Measurements from ENCODE around the gene ANTXR1.
"Not testable (repeated sequence)": the region's sequence is repeated elsewhere in the genome, so short reads cannot be mapped to it uniquely, and the experiment has no call there.

The ANTXR1 gene

DNA sequence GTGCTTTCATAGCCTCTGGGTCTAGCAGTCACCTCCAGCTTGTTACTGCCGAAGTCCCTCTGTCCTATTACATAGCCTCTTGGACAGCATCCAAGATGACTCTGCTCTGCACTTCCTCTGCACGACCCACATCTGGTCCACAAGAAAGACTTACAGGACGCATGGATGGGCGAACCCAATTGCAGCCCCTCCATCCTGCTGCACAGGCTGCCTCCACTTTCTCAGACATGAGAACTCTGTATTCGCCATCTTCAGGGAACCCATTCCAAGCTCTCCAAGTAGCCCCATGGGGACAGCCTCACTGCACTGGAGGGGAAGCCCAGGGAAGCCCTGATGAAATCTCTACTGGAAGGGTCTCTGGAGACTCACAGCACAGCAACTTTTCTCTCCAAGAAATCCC, 201.9 kb downstream of the ANTXR1 start:
- DNase-seq: peak; percentile 60

GRCh38 chr2:69216535-69217332, 203.8 kb downstream of the ANTXR1 start:
- DNase-seq: no peak

- no peak for DNase-seq
Measured at GRCh38 chr2:69217333-69218080, 204.5 kb downstream of the ANTXR1 start.

GRCh38 chr2:69221512-69221911, 208.5 kb downstream of the ANTXR1 start:
- no peak for DNase-seq

DNA sequence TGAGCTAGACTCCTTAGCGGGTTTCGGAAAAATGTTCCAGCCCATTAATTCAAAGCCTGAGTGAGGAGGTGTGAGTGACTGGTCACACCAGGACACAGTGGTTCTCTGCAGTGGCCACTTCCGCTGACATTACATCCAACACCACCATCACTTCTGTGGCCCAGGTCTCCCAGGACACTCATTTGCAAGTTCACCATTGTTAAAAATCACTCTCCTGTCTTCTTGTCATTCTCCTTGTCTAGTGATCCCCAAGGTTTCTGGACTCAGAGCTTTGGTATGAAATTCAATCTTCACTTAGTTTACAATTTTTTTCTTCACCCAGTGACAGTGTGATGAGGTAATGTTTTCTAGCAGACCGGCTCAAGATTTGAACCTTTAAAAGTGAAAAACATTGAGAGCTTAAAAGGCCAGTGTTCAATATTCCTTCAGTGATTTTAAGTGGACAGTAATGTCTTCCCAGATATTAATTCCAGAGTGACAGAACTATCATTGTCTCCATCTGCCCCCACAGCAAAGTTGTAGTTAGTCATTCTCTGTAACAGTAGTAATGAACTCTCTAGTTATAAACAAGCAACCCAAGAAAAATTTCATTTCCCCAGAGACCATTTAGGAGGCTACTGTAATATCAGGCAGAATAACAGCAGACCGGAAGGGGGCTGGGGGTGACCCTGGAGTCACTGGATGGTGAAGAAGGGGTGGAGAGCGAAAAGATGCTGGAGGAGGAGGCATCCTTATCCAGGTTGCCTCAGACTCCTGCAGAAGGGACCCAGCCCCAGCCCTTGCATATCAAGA, 209.2 kb downstream of the ANTXR1 start:
- DNase-seq: no peak

GRCh38 chr2:69222953-69223658, 210.1 kb downstream of the ANTXR1 start:
- DNase-seq: no peak

DNA sequence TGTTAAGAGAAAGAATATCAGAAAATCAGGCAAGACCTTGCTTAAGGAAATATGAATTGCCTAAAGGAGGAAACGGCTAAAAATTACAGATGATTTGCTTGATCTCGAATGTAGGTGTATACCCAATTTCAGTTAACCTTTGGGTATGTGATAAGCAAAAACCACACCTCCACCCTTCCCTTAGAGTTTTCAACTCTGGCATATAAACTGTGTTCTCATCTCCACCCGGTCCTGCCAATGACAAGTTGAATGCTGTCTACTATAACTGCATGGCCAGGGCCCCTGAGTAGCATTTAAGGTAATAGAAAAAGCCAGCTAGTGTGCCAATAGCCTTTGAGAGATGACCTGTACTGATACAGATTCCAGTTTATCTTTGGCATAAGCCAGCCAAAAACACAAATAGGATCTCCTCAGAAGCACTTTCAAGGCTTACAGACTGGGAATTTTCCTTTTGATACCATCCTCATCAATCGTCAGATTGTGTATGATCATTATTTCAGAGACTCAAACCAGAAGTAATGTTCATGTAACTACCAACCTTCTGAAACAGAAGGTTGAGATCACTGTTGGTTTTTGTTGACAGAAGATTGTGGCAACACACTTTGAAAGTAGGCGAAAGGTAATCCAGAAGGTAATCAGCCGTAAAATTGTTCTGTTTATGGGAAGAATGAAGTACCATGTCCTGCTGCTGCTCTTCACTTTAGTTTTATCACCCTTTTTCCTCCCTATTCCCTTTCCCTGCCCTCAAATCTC, 211.0 kb downstream of the ANTXR1 start:
- no peak for DNase-seq

DNA sequence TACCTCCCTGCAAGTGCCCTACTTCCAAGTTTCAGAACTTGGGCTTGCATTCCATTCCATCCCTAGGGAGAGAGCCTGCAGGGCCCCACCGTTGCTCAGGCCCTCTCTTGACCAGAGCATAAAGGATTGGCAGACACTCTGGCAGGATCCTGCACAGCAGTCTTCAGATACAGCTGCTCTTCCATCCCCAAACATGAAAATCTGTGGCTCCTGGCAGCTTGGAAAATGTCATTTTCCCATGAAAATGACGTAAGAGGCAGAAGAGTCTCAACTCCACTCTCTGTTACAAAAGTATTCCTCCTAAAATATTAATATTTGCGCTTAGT, 211.5 kb downstream of the ANTXR1 start:
- no peak for DNase-seq

GRCh38 chr2:69225933-69226332, 213.0 kb downstream of the ANTXR1 start:
- no peak for DNase-seq

DNA sequence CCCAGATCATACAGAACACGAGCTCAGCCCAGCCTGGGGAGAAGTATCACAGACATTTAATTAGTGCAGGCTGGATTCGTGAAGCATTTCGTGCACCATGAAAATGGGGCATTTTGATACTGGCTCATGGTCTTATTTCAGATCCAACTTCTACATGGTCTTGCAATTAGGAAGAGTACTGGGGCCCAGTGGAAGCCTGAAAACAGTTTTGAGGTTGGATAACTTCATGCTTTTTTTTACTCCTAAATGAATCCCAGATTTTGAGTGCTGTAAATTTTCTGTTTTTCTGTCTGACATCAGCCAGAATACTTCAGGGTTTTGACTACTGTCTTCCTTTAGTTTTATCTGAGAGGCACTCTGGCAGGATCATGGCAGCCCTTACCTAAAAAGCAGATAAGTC, 213.9 kb downstream of the ANTXR1 start:
- no peak for DNase-seq

- DNase-seq: no peak
Measured at GRCh38 chr2:69227716-69228115, 214.7 kb downstream of the ANTXR1 start.

DNA sequence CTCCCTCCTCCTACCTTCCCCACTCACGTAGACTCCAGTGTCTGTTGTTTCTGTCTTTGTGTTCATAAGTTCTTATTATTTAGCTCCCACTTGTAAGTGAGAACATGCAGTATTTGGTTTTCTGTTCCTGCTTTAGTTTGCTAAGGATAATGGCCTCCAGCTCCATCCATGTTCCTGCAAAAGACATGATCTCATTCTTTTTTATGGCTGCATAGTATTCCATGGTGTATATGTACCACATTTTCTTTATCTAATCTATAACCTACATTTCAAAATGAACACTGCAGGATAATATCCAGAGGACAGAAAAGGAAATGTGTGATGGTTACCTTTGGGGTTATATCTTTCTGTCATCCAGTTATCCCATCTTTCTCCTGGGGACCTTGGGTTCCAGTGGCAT, 218.0 kb downstream of the ANTXR1 start:
- not testable (repeated sequence) for DNase-seq

- DNase-seq: peak; percentile 36
Measured at GRCh38 chr2:69231612-69232277, 218.8 kb downstream of the ANTXR1 start.

DNA sequence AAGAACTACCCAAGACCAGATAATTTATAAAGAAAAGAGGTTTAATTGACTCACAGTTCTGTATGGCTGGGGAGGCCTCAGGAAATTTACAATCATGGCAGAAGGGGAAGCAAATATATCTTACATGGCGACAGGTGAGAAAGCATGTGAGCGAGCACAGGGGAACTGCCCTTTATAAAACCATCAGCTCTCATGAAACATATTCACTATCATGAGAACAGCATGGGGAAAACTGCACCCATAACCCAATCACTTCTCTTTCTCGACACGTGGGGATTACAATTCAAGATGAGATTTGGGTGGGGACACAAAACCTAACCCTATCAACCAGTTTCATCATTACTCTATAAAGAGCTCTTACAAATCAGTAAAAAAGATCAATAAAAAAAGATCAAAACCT, 222.9 kb downstream of the ANTXR1 start:
- DNase-seq: not testable (repeated sequence)

- no peak for DNase-seq
Measured at GRCh38 chr2:69237070-69237670, 224.2 kb downstream of the ANTXR1 start.

DNA sequence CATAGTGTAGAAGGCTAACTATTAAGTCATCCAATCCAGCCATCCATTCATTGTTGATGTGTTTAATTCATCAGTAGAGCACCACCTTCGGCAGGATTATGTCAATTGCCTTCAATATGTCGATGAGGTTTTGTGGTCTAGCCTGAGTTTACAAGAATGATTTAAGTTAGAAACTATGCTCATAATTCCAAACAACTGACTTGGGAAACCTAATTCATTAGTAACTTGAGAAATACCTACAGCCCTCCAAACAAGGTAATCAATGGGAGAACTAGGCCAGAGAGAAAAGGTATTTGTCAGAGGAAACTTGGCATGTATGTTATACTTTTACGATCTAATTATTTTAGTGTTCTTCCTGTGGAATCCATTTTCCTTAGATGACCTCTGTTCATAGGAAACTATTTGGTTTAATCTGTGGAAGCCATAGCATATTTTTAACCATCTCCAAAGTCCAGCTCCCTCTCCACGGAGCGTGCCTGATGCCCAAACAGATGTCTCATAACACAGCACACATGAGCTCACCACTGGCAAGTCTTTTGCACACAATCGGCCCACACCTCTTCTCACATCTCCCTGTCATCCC, 225.6 kb downstream of the ANTXR1 start:
- no peak for DNase-seq

DNA sequence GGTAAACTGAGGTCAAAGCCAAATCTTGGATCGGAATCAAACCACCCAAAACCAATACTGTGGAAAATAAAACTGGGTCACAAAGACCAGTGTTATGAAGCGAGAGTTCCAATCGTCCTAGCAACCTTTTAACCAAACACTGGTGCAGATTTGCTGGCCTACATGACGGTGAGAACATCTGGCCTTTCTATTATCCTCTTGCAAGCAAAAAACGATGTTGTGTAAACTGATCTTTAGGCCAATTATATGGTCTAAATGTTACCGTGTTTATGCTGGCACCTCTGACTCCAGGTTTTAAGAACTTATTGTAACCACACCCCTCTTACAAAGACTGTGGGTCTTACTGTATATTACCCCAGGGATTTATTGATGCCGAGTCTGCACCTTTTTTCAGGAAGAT, 228.1 kb downstream of the ANTXR1 start:
- no peak for DNase-seq

DNA sequence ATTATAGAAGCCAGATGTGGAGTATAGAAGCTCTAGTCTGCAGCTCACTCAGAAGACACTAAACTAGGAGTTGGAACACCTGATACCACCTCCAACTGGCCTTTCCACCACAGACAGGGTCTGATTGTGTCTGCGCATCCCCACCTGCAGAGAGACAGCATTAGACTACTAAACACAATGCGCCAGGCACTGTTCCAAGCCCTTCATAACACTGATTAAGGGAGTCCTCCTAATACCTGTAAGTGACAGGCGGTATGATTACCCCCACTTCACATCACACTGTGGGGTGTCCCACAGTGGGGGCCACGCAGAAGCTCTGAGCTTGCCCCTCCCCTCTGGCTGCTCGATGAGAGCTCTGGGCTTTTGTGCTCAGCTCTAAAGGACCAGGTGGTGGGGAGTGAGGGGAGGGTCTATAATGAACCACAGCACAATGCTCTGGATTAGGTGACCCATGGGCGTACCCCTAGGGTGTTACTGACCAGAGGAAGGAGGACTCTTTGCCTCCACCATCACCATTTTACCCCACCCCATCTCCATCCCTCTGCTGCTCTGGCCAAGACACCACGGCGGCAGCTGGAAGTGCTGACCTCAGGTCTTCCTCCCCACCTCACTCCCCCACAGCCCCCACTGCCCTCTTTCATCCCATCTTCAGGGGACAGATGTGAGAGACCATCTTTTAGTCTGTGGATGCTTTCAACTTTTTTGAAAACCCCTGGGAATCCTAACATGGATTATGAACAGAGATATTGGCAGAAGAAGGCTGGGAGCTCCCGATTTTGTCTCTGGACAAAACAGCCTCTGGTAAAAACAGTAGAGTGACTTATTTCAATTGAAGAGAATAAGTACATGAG, 228.9 kb downstream of the ANTXR1 start:
- DNase-seq: no peak

DNA sequence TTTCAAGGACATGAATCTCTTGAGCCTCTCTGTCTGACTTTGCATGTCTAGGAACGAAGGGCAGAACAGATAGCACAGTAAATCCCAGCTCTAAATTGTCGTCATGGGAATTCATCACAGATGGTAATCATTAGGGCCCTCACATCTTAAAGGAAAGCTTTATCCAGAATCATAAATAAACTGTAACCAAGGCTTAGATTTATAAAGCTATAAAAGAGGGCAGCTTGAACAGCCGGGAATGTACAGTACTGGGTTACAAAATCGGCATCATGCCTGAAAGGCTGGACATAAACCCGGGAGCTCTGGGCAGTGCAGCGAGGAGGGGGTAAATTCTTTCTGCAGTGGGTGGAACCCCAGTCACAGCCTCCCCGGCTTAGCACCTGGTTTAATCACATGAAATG, 229.7 kb downstream of the ANTXR1 start:
- no peak for DNase-seq

GRCh38 chr2:69243652-69244051, 230.7 kb downstream of the ANTXR1 start:
- no peak for DNase-seq

All from suppressor macrophage treated with lipopolysaccharide for 4 hours (primary cell).